Smooth muscle cell (in vitro differentiated cells): ENCODE data around the gene PRR19. TPM values are rescaled to one million over a fixed set of nuclear protein-coding genes. Genes with fewer than 3 reads are reported as not detected.

ENCODE experiments used
- DNase-seq: peaks from one replicate; lab custom pipeline; 2025; ENCODE audit not compliant: unreplicated experiment; lab: John Stamatoyannopoulos, UW
- H2AFZ ChIP-seq: fragments of 200-600 bp; sonication (generic); 2 replicates; pipeline ENCODE4 v1.6.0; 2016; ENCODE audit warnings: antibody characterized with exemption, low read depth, mild to moderate bottlenecking
- H3F3A ChIP-seq: fragments of 200-600 bp; sonication (generic); 2 replicates; pipeline ENCODE4 v1.6.0; 2017; ENCODE audit warnings: antibody characterized with exemption, low read depth
- H3K27ac ChIP-seq: fragments of 200-600 bp; sonication (generic); 2 replicates; pipeline ENCODE4 v1.5.1; 2016; ENCODE audit warnings: low read depth, mild to moderate bottlenecking
- H3K27me3 ChIP-seq: fragments of 200-600 bp; sonication (generic); 2 replicates; pipeline ENCODE4 v1.6.1; 2016; ENCODE audit warnings: low read depth, mild to moderate bottlenecking
- H3K36me3 ChIP-seq: fragments of 200-600 bp; sonication (generic); 2 replicates; pipeline ENCODE4 v1.5.1; 2016; ENCODE audit warnings: low read depth
- H3K4me1 ChIP-seq: fragments of 200-600 bp; sonication (generic); 2 replicates; pipeline ENCODE4 v1.5.1; 2016; ENCODE audit warnings: low read depth
- H3K4me2 ChIP-seq: fragments of 200-600 bp; sonication (generic); 2 replicates; pipeline ENCODE4 v1.6.0; 2016; ENCODE audit warnings: mild to moderate bottlenecking
- H3K4me3 ChIP-seq: fragments of 200-600 bp; sonication (generic); 2 replicates; pipeline ENCODE4 v1.5.1; 2016; ENCODE audit warnings: mild to moderate bottlenecking
- H3K79me2 ChIP-seq: fragments of 200-600 bp; sonication (generic); 2 replicates; pipeline ENCODE4 v1.6.0; 2016; ENCODE audit warnings: low read depth, mild to moderate bottlenecking
- H3K9ac ChIP-seq: fragments of 200-600 bp; sonication (generic); 2 replicates; pipeline ENCODE4 v1.6.0; 2016; ENCODE audit warnings: low read depth
- H3K9me3 ChIP-seq: fragments of 200-600 bp; sonication (generic); replicated peaks from 2 replicates; pipeline ENCODE4 v1.5.1; 2016; ENCODE audit warnings: low read depth
- H4K20me1 ChIP-seq: fragments of 200-600 bp; sonication (generic); 2 replicates; pipeline ENCODE4 v1.6.0; 2016; ENCODE audit warnings: low read depth
- WGBS: methylation state at CpG from one replicate; pipeline ENCODE4 v1.1.7; 2016; ENCODE audit warnings: low lambda C conversion rate; 5-methylcytosine and 5-hydroxymethylcytosine counted together
- polyA plus RNA-seq: library from polyadenylated mRNA; unstranded; fragments of >200 nt; fragmentation: Nextera tagmentation; extraction: Ambion mirVana; gene quantifications from 2 replicates; pipeline ENCODE4 v1.2.1, GENCODE V29; 2016
- total RNA-seq: library from RNA; depleted of rRNA; stranded (reverse); fragments of >200 nt; gene quantifications from 2 replicates; pipeline ENCODE4 v1.2.3, GENCODE V29; 2014
- TF ChIP-seq, protein P1 (sequence below): fragments of 200-600 bp; sonication (generic); IDR thresholded peaks from 2 replicates; pipeline ENCODE4 v1.5.1; 2017; ENCODE audit warnings: borderline replicate concordance, mild to moderate bottlenecking, antibody characterized with exemption; ENCODE audit not compliant: insufficient read depth, poor library complexity, severe bottlenecking

Gene PRR19
- total and polyA plus RNA-seq, 2 experiments from 2014 or later, result 0.45 to 0.73 TPM

- no peak overlapping the region for H3K4me2 ChIP-seq
- no peak overlapping the region for H3K27ac ChIP-seq
- H3K79me2 ChIP-seq, result peaks cover 50% of the 10 kb centered on the region
- H3K9me3 ChIP-seq, result no peaks in the 10 kb centered on the region
- no peak overlapping the region for H2AFZ ChIP-seq
- H3K36me3 ChIP-seq, result no peaks in the 10 kb centered on the region
- no peaks in the 10 kb centered on the region for H3F3A ChIP-seq
- TF ChIP-seq, protein P1, sequence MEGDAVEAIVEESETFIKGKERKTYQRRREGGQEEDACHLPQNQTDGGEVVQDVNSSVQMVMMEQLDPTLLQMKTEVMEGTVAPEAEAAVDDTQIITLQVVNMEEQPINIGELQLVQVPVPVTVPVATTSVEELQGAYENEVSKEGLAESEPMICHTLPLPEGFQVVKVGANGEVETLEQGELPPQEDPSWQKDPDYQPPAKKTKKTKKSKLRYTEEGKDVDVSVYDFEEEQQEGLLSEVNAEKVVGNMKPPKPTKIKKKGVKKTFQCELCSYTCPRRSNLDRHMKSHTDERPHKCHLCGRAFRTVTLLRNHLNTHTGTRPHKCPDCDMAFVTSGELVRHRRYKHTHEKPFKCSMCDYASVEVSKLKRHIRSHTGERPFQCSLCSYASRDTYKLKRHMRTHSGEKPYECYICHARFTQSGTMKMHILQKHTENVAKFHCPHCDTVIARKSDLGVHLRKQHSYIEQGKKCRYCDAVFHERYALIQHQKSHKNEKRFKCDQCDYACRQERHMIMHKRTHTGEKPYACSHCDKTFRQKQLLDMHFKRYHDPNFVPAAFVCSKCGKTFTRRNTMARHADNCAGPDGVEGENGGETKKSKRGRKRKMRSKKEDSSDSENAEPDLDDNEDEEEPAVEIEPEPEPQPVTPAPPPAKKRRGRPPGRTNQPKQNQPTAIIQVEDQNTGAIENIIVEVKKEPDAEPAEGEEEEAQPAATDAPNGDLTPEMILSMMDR, result no peak
- peaks cover 26% of the 10 kb centered on the region for H4K20me1 ChIP-seq
- H3K4me1 ChIP-seq, result peaks cover 18% of the 10 kb centered on the region
- DNase-seq, result no peak
- H3K9ac ChIP-seq, result no peak overlapping the region
- no peaks in the 10 kb centered on the region for H3K27me3 ChIP-seq
- 91% methylated on average over 8 of the region's 9 CpGs for WGBS
- no peak overlapping the region for H3K4me3 ChIP-seq
Measured at GRCh38 chr19:42272535-42272897, 29.4 kb upstream of the PRR19 start.

- no peak overlapping the region for H3K27ac ChIP-seq
- 99% methylated on average over 23 of the region's 23 CpGs for WGBS
- peaks cover 30% of the 10 kb centered on the region for H4K20me1 ChIP-seq
- H3K79me2 ChIP-seq, result peaks cover 50% of the 10 kb centered on the region
- no peak overlapping the region for H3K9ac ChIP-seq
- H3K4me1 ChIP-seq, result peaks cover 18% of the 10 kb centered on the region
- H3K36me3 ChIP-seq, result no peaks in the 10 kb centered on the region
- DNase-seq, result no peak
- no peak overlapping the region for H2AFZ ChIP-seq
- H3K4me3 ChIP-seq, result no peak overlapping the region
- H3K27me3 ChIP-seq, result no peaks in the 10 kb centered on the region
- H3K9me3 ChIP-seq, result no peaks in the 10 kb centered on the region
- no peaks in the 10 kb centered on the region for H3F3A ChIP-seq
- no peak overlapping the region for H3K4me2 ChIP-seq
- TF ChIP-seq, protein P1, result no peak
Measured at GRCh38 chr19:42272989-42273406, 28.9 kb upstream of the PRR19 start.

- H3K36me3 ChIP-seq, result no peaks in the 10 kb centered on the region
- DNase-seq, result no peak
- H3K9ac ChIP-seq, result no peak overlapping the region
- H3F3A ChIP-seq, result peaks cover 5% of the 10 kb centered on the region
- 96% methylated on average over 27 of the region's 43 CpGs for WGBS
- no peaks in the 10 kb centered on the region for H3K9me3 ChIP-seq
- no peak overlapping the region for H3K4me3 ChIP-seq
- peaks cover 30% of the 10 kb centered on the region for H4K20me1 ChIP-seq
- TF ChIP-seq, protein P1, result no peak
- no peak overlapping the region for H2AFZ ChIP-seq
- H3K27ac ChIP-seq, result no peak overlapping the region
- peaks cover 18% of the 10 kb centered on the region for H3K4me1 ChIP-seq
- H3K27me3 ChIP-seq, result no peaks in the 10 kb centered on the region
- no peak overlapping the region for H3K4me2 ChIP-seq
- peaks cover 50% of the 10 kb centered on the region for H3K79me2 ChIP-seq
Measured at GRCh38 chr19:42273407-42274064, 28.4 kb upstream of the PRR19 start.
